Measurements from ENCODE around the gene SNRPA.

SNRPA gene

GRCh38 chr19:40755791-40756190, 4.8 kb downstream of the SNRPA start:
- no peaks in the 10 kb centered on the region for H3K9me3 ChIP-seq (ENCODE audit: low read length)
- peaks cover 63% of the 10 kb centered on the region for H3K79me2 ChIP-seq (ENCODE audit: insufficient read depth, low read length)
- H3F3A ChIP-seq (ENCODE audit: insufficient read depth, low read length) = no peaks in the 10 kb centered on the region
- peaks cover 87% of the 10 kb centered on the region for H3K36me3 ChIP-seq (ENCODE audit: insufficient read depth, low read length)
- no peaks in the 10 kb centered on the region for H3K27me3 ChIP-seq (ENCODE audit: insufficient read depth, low read length)
- peak overlapping the region; percentile 73 for H3K4me2 ChIP-seq (ENCODE audit: low read length)
- H3K27ac ChIP-seq (ENCODE audit: low read depth, low read length, poor library complexity, severe bottlenecking) = peak overlapping the region; percentile 62
- H3K9me2 ChIP-seq (ENCODE audit: low read depth, low read length) = no peaks in the 10 kb centered on the region
- peak overlapping the region; percentile 89 for H3K4me3 ChIP-seq (ENCODE audit: low read depth, low read length, poor library complexity, severe bottlenecking)
- no peak overlapping the region; the same call in 1 of the 2 replicates for H3K9ac ChIP-seq (ENCODE audit: low read length)
- no peaks in the 10 kb centered on the region for H4K20me1 ChIP-seq (ENCODE audit: insufficient read depth, low read length)
- TF ChIP-seq CTCF (IDR thresholded peaks at IDR 0.05; ENCODE audit: low read length) = no peak
- TF ChIP-seq EZH2 (IDR thresholded peaks at IDR 0.05; ENCODE audit: borderline replicate concordance, low read length) = no peak
- no peak overlapping the region for H2AFZ ChIP-seq (ENCODE audit: low read length)
- peaks cover 44% of the 10 kb centered on the region for H3K4me1 ChIP-seq (ENCODE audit: insufficient read depth, low read length, severe bottlenecking)

GRCh38 chr19:40756502-40757110, 5.6 kb downstream of the SNRPA start:
- Histone ChIP-seq H3K36me3 (ENCODE audit: insufficient read depth, low read length) (peaks cover 89% of the 10 kb centered on the region), H3K4me3 (ENCODE audit: low read depth, low read length, poor library complexity, severe bottlenecking) (peak overlapping the region; percentile 89), H3F3A (ENCODE audit: insufficient read depth, low read length) (no peaks in the 10 kb centered on the region), H3K9me2 (ENCODE audit: low read depth, low read length) (no peaks in the 10 kb centered on the region), H3K4me1 (ENCODE audit: insufficient read depth, low read length, severe bottlenecking) (peaks cover 44% of the 10 kb centered on the region), H3K27ac (ENCODE audit: low read depth, low read length, poor library complexity, severe bottlenecking) (no peak overlapping the region), H3K9ac (ENCODE audit: low read length) (no peak overlapping the region), H3K79me2 (ENCODE audit: insufficient read depth, low read length) (peaks cover 57% of the 10 kb centered on the region), H3K9me3 (ENCODE audit: low read length) (no peaks in the 10 kb centered on the region), H3K4me2 (ENCODE audit: low read length) (peak overlapping the region; percentile 73; the same call in 1 of the 2 replicates), H2AFZ (ENCODE audit: low read length) (no peak overlapping the region), H4K20me1 (ENCODE audit: insufficient read depth, low read length) (no peaks in the 10 kb centered on the region), H3K27me3 (ENCODE audit: insufficient read depth, low read length) (no peaks in the 10 kb centered on the region)
- no peak for TF ChIP-seq CTCF (IDR thresholded peaks at IDR 0.05; ENCODE audit: low read length)
- TF ChIP-seq EZH2 (IDR thresholded peaks at IDR 0.05; ENCODE audit: borderline replicate concordance, low read length) = no peak

GRCh38 chr19:40758491-40758890, 7.5 kb downstream of the SNRPA start:
- H3K79me2 ChIP-seq (ENCODE audit: insufficient read depth, low read length) = peaks cover 39% of the 10 kb centered on the region
- no peak overlapping the region for H3K4me3 ChIP-seq (ENCODE audit: low read depth, low read length, poor library complexity, severe bottlenecking)
- no peaks in the 10 kb centered on the region for H3K9me2 ChIP-seq (ENCODE audit: low read depth, low read length)
- H3K27me3 ChIP-seq (ENCODE audit: insufficient read depth, low read length) = no peaks in the 10 kb centered on the region
- H3F3A ChIP-seq (ENCODE audit: insufficient read depth, low read length) = no peaks in the 10 kb centered on the region
- H3K9me3 ChIP-seq (ENCODE audit: low read length) = no peaks in the 10 kb centered on the region
- no peaks in the 10 kb centered on the region for H4K20me1 ChIP-seq (ENCODE audit: insufficient read depth, low read length)
- H3K36me3 ChIP-seq (ENCODE audit: insufficient read depth, low read length) = peaks cover 92% of the 10 kb centered on the region
- TF ChIP-seq EZH2 (IDR thresholded peaks at IDR 0.05; ENCODE audit: borderline replicate concordance, low read length) (no peak), CTCF (IDR thresholded peaks at IDR 0.05; ENCODE audit: low read length) (no peak)
- no peak overlapping the region for H2AFZ ChIP-seq (ENCODE audit: low read length)
- H3K4me2 ChIP-seq (ENCODE audit: low read length) = no peak overlapping the region
- no peak overlapping the region for H3K9ac ChIP-seq (ENCODE audit: low read length)
- H3K27ac ChIP-seq (ENCODE audit: low read depth, low read length, poor library complexity, severe bottlenecking) = no peak overlapping the region
- H3K4me1 ChIP-seq (ENCODE audit: insufficient read depth, low read length, severe bottlenecking) = peaks cover 34% of the 10 kb centered on the region

Data from OCI-LY1 (cell line).